ENCODE measurements around the gene P4HTM.

The P4HTM gene

GRCh38 chr3:49054344-49054862 lies 64.4 kb downstream of the P4HTM start:
- H3K9ac ChIP-seq (ENCODE audit: low read length) = no peak overlapping the region
- H3K27ac ChIP-seq (ENCODE audit: low read depth, low read length) = no peak overlapping the region
- H3K4me1 ChIP-seq (ENCODE audit: control insufficient read depth, insufficient read depth, low read length) = no peaks in the 10 kb centered on the region
- H3K27me3 ChIP-seq (ENCODE audit: control insufficient read depth, insufficient read depth, low read length) = no peaks in the 10 kb centered on the region
- no peak overlapping the region for H3K4me3 ChIP-seq (ENCODE audit: low read depth, low read length)
- H3K9me3 ChIP-seq (ENCODE audit: control insufficient read depth, insufficient read depth, low read depth, low read length) = no peaks in the 10 kb centered on the region
- peaks cover 72% of the 10 kb centered on the region for H3K36me3 ChIP-seq (ENCODE audit: control insufficient read depth, insufficient read depth, low read length)
